ENCODE results near the gene MED16.

GRCh38 chr19:872266-872951, 20.6 kb downstream of the MED16 start:
- TF ChIP-seq CTCF (conservative IDR thresholded peaks at IDR 0.05; ENCODE audit: low read length) (no peak), EZH2phosphoT487 (IDR thresholded peaks at IDR 0.05; ENCODE audit: borderline replicate concordance, low read depth, low read length) (no peak)
